Activated CD8-positive, alpha-beta memory T cell treated with anti-CD3 and anti-CD28 coated beads, Interleukin-2, amount 50 U/mL, for 24 hours (primary cell): ENCODE results near the gene ZC3H12C.

Experiments
- DNase-seq: peaks from one replicate; pipeline ENCODE4 v3.0.0-alpha.2; 2020; ENCODE audit errors: extremely low read depth

ZC3H12C gene

GRCh38 chr11:110217936-110218335 lies 124.7 kb downstream of the ZC3H12C start:
- DNase-seq = no peak

DNA sequence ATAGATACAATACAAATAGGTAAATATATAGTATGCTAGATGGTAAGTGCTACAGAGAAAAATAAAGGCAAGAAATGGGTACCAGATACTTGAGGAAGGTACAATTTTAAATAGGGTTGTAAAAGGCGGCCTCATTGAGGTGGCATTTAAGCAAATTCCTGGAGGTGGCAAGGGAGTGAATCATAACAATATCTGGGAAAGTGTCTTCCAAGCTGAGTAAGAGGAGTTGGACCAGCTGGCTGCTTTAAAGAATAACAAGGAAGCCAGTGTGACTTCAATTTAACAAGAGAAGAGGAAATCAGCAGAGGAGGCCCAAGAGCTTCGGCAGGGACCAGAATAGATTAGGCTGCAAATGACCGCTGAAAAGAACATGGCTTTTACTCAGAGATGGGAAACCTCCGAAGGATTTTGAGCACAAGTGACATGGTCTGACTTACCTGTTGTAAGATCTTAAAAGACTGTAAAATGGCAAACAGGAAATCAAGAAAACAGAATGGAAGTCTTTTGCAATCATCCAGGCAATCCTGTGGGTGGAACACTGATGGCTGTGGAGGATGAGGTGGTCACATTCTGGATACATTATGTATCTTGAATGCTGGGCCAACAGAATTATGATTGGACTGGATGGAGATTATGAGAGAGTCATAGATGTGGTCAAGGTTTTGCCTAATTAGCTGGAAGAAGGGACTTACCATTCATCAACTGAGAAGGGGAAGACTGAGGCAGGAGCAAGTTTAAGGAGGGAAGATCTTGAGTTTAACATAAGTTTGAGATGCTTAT lies 126.0 kb downstream of the ZC3H12C start:
- DNase-seq = no peak
